Keratinocyte (primary cell): ENCODE data around the gene SMG7. TPM values are rescaled to one million over a fixed set of nuclear protein-coding genes. Genes with fewer than 3 reads are reported as not detected.

ENCODE experiments used
- DNase-seq: peaks from one replicate; pipeline ENCODE4 v3.0.0-alpha.2; 2011; ENCODE audit warnings: low read depth, missing footprints, low spot score
- FAIRE-seq: peaks from 2 replicates; lab custom pipeline; 2011; peaks lifted over from hg19 to GRCh38; lab: Jason Lieb, UNC
- H2AFZ ChIP-seq: 2 replicates; pipeline ENCODE4 v1.6.0; 2012; ENCODE audit warnings: low read length, control low read depth, inconsistent platforms; ENCODE audit not compliant: control insufficient read depth
- H3K27ac ChIP-seq: 2 replicates; pipeline ENCODE4 v1.5.1; 2011; ENCODE audit warnings: low read length; ENCODE audit not compliant: control insufficient read depth, insufficient read depth
- H3K27me3 ChIP-seq: 3 replicates; pipeline ENCODE4 v1.6.0; 2011; ENCODE audit warnings: low read length; ENCODE audit not compliant: control insufficient read depth, insufficient read depth; ENCODE audit errors: extremely low read depth
- H3K36me3 ChIP-seq, 2 experiments: 2 replicates in 1 of 2; 3 replicates in 1 of 2; pipeline ENCODE4 v1.5.1; 2011; ENCODE audit warnings: low read length in 2 of 2, mild to moderate bottlenecking in 1 of 2; ENCODE audit not compliant: control insufficient read depth in 2 of 2, insufficient read depth in 2 of 2; ENCODE audit errors: extremely low read depth in 1 of 2
- H3K4me1 ChIP-seq: 3 replicates; pipeline ENCODE4 v1.5.1; 2011; ENCODE audit warnings: low read length; ENCODE audit not compliant: control insufficient read depth, insufficient read depth; ENCODE audit errors: extremely low read depth
- H3K4me2 ChIP-seq: 3 replicates; pipeline ENCODE4 v1.6.0; 2011; ENCODE audit warnings: low read depth, low read length; ENCODE audit not compliant: control insufficient read depth, insufficient read depth; ENCODE audit errors: extremely low read depth
- H3K4me3 ChIP-seq, 3 experiments: fragments of 200-600 bp in 1 of 3; sonication (generic) in 1 of 3; 2 replicates in 2 of 3; 3 replicates in 1 of 3; pipeline ENCODE4 v1.5.1; 2011 to 2016; ENCODE audit warnings: low read length in 3 of 3, mild to moderate bottlenecking in 3 of 3, control low read depth in 2 of 3, inconsistent platforms in 1 of 3, low read depth in 1 of 3, mixed read lengths in 1 of 3, mixed run types in 1 of 3, moderate library complexity in 1 of 3; ENCODE audit not compliant: control insufficient read depth in 2 of 3, insufficient read depth in 2 of 3; ENCODE audit errors: extremely low read depth in 1 of 3
- H3K79me2 ChIP-seq: 2 replicates; pipeline ENCODE4 v1.6.0; 2012; ENCODE audit warnings: low read length; ENCODE audit not compliant: control insufficient read depth, insufficient read depth
- H3K9ac ChIP-seq: 3 replicates; pipeline ENCODE4 v1.6.0; 2011; ENCODE audit warnings: low read length; ENCODE audit not compliant: control insufficient read depth, insufficient read depth; ENCODE audit errors: extremely low read depth
- H3K9me1 ChIP-seq: 3 replicates; pipeline ENCODE4 v1.6.0; 2011; ENCODE audit warnings: low read length; ENCODE audit not compliant: control insufficient read depth, insufficient read depth; ENCODE audit errors: extremely low read depth
- H3K9me3 ChIP-seq: 2 replicates; pipeline ENCODE4 v1.5.1; 2012; ENCODE audit warnings: low read depth, low read length; ENCODE audit not compliant: control insufficient read depth
- H4K20me1 ChIP-seq: 3 replicates; pipeline ENCODE4 v1.6.0; 2011; ENCODE audit warnings: low read length; ENCODE audit not compliant: control insufficient read depth, insufficient read depth; ENCODE audit errors: extremely low read depth
- EZH2 ChIP-seq: IDR thresholded peaks from one replicate; pipeline ENCODE4 v1.6.1; 2012; ENCODE audit warnings: inconsistent platforms, mild to moderate bottlenecking, low read length, moderate library complexity
- dilution Hi-C: fragments of 300-500 bp; cut with MboI; formaldehyde crosslinking; loops from one replicate; pipeline ENCODE4 v1.7.0; 2020; ENCODE audit warnings: low sequenced_read_pairs; ENCODE audit not compliant: extremely low pct_ligation_motif_present
- polyA plus RNA-seq, 5 experiments: library from polyadenylated mRNA; depleted of rRNA in 3 of 5; stranded (reverse) in 3 of 5; stranded (forward) in 1 of 5; unstranded in 1 of 5; fragments of >200 nt; gene quantifications; 1 replicate in 1 of 5; 2 replicates in 3 of 5; 3 replicates in 1 of 5; pipeline versions ENCODE4 v1.2.1 to v1.2.3, GENCODE V29; 2011 to 2012; ENCODE audit warnings: missing spikeins in 2 of 5, low read depth in 1 of 5, low replicate concordance in 1 of 5
- TF ChIP-seq, protein P1 (sequence below), 3 experiments: IDR thresholded peaks in 1 of 3; conservative IDR thresholded peaks in 1 of 3; optimal IDR thresholded peaks in 1 of 3; 2 replicates in 2 of 3; 3 replicates in 1 of 3; pipeline versions ENCODE3 to v1.5.1; 2011; ENCODE audit warnings: low read length in 3 of 3, mild to moderate bottlenecking in 3 of 3, moderate library complexity in 2 of 3, control low read depth in 1 of 3, inconsistent platforms in 1 of 3; ENCODE audit not compliant: insufficient read depth in 2 of 3; ENCODE audit errors: extremely low read depth in 1 of 3

The SMG7 gene
- polyA plus RNA-seq, 1 donor (not counting 4 experiments of a cell fraction or from before 2014, with no cell fraction given) = 38.2 TPM

DNA sequence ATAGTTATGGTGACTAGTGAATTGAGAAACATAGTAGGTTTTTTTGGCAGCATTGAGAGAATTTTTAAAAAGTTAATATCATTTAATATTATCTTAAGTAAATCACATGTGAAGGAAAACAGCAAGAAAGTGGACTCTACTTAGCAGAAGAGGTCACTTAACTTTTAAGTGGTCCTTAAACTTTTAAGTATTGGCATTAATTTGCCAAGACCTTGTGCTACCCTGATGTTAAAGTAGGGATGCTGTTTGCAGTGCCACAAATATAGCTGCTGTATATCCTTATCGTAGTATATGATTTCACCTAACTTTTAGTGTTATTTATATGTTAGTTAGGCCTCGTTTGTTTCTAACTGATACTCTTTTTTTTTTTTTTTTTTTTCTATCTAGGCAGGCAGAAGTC, 40.2 kb downstream of the SMG7 start:
- H3K27ac ChIP-seq = no peak overlapping the region
- no peak overlapping the region for H3K4me3 ChIP-seq
- H3K9me1 ChIP-seq = no peaks in the 10 kb centered on the region
- DNase-seq = no peak
- FAIRE-seq = no peak
- H3K9me3 ChIP-seq = no peaks in the 10 kb centered on the region
- H3K4me2 ChIP-seq = no peak overlapping the region
- peaks cover 16% of the 10 kb centered on the region for H3K4me1 ChIP-seq
- no peak overlapping the region for H3K9ac ChIP-seq
- dilution Hi-C loops = no loop called here
- H2AFZ ChIP-seq = no peak overlapping the region
- no peaks in the 10 kb centered on the region for H3K27me3 ChIP-seq
- H4K20me1 ChIP-seq = no peaks in the 10 kb centered on the region
- TF ChIP-seq, protein P1, sequence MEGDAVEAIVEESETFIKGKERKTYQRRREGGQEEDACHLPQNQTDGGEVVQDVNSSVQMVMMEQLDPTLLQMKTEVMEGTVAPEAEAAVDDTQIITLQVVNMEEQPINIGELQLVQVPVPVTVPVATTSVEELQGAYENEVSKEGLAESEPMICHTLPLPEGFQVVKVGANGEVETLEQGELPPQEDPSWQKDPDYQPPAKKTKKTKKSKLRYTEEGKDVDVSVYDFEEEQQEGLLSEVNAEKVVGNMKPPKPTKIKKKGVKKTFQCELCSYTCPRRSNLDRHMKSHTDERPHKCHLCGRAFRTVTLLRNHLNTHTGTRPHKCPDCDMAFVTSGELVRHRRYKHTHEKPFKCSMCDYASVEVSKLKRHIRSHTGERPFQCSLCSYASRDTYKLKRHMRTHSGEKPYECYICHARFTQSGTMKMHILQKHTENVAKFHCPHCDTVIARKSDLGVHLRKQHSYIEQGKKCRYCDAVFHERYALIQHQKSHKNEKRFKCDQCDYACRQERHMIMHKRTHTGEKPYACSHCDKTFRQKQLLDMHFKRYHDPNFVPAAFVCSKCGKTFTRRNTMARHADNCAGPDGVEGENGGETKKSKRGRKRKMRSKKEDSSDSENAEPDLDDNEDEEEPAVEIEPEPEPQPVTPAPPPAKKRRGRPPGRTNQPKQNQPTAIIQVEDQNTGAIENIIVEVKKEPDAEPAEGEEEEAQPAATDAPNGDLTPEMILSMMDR (optimal IDR thresholded peaks at IDR 0.05 in 1 of 3, IDR thresholded peaks at IDR 0.05 in 1 of 3, conservative IDR thresholded peaks at IDR 0.05 in 1 of 3; ENCODE audit: extremely low read depth in 1 of 3, insufficient read depth in 2 of 3, low read length in 3 of 3) = no peak
- TF ChIP-seq EZH2 = no peak
- no peaks in the 10 kb centered on the region for H3K36me3 ChIP-seq
- peaks cover 38% of the 10 kb centered on the region for H3K79me2 ChIP-seq

DNA sequence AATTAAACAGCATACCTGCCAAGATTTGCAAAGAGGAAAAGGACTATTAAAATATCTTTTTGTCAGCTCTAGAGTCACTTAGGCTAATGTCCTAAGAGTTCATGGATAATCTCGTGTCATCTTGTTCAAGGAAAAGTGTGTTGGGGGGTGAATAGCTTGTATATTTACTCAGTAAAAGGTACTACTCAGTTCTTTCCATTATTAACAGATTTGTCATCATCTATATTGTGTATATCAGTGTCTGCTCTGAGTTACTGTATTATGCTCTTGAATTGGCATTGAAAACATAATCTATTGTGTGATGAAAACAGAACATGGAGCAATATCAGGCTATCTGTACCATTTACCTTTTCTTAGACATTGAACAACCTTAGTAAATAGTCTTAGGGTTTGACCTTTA, 41.9 kb downstream of the SMG7 start:
- Histone ChIP-seq H3K4me1 (peaks cover 20% of the 10 kb centered on the region), H3K27me3 (no peaks in the 10 kb centered on the region), H3K79me2 (peaks cover 28% of the 10 kb centered on the region), H3K4me3 (no peak overlapping the region), H3K27ac (peak overlapping the region; percentile 33), H4K20me1 (no peaks in the 10 kb centered on the region), H3K9ac (no peak overlapping the region), H2AFZ (no peak overlapping the region), H3K9me3 (no peaks in the 10 kb centered on the region), H3K36me3 (peaks cover 0 to 3% of the 10 kb centered on the region in 2 experiments), H3K9me1 (no peaks in the 10 kb centered on the region), H3K4me2 (no peak overlapping the region)
- dilution Hi-C loops = no loop called here
- FAIRE-seq (no peak), DNase-seq (no peak)
- TF ChIP-seq, protein P1 (optimal IDR thresholded peaks at IDR 0.05 in 1 of 3, IDR thresholded peaks at IDR 0.05 in 1 of 3, conservative IDR thresholded peaks at IDR 0.05 in 1 of 3; ENCODE audit: extremely low read depth in 1 of 3, insufficient read depth in 2 of 3, low read length in 3 of 3) = no peak
- TF ChIP-seq EZH2 = no peak
